Colon (tissue), 2 donors: ENCODE data around the gene KIF18B.

Experiments used
- FAIRE-seq: peaks from 2 replicates; lab custom pipeline; 2012; peaks lifted over from hg19 to GRCh38; lab: Jason Lieb, UNC
- donor health status: control.
- donor health status: control.

Gene KIF18B

DNA sequence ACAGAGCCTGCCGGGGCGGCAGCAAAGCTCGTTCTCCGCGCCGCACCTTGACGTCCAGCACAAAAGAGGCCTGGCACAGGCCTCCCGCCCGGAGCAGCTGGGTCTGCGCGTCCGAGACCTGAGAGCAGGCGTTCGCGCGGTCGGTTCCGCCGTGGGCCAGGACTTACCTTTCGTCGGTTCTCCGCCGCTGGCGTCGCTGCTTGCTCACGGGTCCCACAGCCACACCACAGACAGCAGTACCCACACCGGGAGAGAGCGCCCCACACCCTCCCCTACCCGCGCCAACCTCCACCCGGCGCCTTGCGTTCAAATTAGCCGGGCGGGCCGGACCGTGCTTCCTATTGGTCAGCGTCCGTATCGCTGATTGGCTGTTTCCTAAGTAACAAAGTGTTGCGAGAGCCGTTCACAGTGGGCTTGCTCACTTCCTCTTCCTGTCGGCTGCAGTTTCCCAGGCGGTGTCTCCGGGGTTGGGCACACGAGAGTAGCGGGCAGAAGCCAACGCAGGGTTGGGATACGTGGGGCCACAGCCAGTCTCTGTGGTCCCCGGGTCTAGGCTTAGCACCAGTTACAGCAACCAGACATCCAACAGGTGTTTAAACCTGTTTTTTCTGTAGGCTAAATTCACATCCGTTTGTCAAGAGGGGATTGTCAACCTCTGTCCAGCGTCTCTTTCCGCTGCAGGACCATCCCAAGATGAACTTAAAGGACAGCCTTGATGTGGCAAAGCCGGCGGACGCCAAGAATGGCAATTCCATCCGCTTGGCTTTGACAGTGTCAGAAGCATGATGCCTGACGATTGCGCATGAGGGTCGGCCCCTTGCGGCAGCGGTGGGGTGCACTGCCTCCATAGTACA is at the start of gene KIF18B:
Gene KIF18B (minus strand): TSS at position 313 of the 854 bp plus-strand sequence. CDS start 11,429 bp downstream, outside the sequence.
- FAIRE-seq, result no peak

DNA sequence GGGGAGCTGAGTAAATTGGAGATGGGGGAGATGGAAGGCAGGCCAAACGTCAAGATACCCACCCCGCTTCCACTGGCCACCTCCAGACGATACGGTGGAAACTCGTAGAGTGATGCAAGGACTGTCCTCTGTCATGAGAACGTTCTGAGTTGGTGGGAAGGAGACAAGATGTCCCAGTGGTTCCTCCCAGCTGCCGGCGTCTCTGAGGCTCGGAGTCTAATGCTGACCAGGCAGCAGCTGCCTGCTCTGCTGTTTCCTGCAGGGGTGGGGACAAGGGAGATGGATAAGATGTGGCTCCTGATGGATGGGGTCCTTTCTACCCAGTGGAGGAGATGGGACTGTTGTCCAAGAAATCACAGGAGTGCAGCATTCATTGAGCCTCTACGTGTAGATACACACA is 48.7 kb upstream of the KIF18B start:
- no peak for FAIRE-seq

DNA sequence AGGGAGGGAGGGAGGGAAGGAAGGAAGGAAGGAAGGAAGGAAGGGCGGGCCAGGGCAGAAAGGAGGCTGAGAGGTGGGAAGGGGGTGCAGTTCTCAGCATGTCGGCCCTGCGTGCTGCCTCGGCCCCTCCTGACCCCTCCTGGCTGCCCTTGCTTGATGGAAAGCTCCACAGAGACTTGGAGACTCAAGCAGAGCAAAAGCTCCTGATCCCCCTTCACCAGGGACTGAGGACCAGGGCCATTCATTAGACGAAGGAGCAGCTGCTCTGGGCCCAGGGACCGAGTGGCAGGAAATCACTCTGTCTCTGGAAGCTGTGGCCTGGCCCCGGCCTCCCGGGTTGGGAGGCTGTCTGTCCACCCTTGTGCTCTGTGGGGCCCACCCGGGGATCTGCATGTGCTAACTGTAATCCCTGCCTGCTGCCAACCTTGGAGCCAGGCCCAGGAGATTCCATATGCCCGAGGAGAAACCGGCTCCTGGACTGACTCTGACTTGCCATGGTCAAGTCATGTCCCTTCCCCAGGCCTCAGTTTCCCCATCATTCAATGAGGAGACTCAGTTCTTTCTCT is 47.9 kb upstream of the KIF18B start:
- no peak for FAIRE-seq

DNA sequence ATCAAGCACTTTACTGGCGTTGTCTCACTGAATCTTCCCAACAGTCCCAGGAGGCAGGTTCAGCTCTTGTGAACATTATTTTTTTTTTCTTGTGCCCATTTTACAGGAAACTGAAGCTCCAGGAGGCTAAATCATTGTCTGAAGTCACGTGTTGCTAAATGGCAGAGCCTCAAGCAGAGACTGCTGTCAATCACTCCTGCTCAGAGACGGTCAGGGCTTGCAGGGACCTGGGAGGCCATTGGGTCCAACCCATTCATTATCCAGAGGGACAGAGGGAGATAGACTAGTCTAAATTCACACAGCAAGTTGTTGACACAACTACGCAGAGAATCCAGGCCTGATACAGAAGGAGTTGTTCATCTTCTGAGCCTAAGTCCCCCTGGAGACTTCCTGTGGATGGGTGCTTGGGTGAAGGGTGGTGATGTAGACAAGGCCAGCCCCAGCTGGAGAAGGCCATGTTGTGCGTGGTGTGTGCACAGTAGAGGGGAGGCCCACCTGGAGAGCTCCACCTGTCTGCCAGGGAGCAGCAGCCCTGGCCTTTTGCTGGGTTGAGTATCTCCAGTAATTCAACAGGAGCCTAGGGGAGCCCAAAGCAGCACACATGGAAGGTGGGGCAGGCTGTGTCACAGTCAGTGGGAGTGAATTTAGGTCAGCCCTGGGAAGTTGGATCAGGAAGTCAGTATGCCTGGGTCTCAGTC is 44.8 kb upstream of the KIF18B start:
- no peak for FAIRE-seq

DNA sequence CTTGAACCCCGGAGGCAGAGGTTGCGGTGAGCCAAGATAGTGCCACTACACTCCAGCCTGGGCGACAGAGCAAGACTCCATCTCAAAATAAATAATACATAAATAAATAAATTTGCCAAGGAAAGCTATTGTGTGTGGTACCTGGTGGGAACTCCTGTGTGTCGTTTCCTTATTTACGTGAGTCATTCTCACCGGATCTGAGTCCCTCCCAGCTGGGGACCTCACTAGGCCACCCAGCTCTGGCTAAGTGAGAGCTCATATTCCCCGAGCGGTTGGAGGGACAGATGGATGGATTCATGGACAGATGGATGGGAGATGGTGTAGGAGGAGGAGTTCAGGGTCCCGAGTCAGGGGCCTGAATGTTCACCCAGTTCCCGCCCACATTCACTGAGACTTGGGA is 43.4 kb upstream of the KIF18B start:
- FAIRE-seq, result no peak

DNA sequence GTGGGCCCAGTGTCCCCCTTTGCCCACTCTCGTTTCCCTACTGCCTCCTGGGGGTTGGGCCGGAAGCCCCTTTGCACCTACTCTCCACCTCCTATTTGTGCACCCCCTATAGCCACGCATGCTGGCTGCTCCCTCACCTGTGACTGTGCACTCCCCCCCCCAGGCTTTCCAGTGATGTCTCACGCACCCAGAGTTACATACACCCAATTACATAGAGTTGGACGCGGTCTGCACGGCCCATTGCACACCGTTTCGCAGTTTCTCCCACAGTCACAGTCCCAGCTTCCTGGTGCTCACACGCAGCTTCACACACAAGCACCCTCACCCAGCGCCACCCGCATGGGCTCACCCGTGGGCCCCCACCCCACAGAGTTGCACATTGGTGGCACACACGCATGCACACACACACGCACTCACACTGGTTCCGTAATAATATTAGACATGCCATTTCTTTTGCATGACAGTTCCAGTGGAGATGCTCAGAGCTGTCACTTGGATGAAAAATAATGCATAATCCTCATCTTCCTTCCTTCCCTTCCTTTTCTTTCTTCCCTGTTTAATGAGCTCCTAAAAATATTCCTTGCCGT is 42.1 kb upstream of the KIF18B start:
- no peak for FAIRE-seq

DNA sequence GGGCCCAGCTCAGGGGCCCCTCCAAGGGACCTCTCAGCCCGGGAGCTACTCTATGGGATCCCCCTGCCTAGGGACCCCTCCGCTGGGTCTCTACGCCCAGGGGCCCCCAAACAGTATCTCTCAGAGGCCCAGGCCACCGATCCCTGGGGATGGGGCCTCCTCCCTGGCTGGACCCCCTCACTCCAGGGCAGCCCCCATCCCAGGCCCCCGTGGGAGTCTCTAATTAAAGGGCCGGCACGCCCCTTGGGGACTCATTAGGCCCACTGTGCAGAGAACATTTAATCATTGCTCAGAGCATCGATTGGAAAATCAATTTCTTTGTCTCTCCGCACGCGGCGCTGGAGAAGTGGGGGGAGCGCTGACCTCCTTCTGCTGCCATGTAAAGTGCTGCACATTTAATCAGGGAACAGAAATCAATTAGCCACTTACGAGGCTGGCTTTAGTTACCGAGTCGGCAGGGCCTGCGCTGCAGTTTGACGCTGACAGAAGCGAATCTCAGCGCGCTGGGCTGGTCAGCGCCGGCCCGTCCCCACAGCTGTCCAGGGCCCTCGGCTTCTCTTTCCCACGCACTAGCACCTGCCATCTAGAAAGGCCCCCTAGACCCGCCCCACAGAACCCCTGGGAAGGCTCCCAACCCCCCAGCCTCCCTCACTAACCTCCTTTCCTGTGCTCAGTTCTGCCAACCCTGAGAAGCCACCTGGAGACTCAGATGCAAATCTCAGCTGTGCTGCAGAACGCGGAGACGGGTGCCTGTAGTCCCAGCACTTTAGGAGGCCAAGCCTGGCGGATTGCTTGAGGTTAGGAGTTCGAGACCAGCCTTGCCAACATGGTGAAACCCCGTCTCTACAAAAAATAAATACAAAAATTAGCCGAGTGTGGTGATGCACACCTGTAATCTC is 40.7 kb upstream of the KIF18B start:
- no peak for FAIRE-seq

DNA sequence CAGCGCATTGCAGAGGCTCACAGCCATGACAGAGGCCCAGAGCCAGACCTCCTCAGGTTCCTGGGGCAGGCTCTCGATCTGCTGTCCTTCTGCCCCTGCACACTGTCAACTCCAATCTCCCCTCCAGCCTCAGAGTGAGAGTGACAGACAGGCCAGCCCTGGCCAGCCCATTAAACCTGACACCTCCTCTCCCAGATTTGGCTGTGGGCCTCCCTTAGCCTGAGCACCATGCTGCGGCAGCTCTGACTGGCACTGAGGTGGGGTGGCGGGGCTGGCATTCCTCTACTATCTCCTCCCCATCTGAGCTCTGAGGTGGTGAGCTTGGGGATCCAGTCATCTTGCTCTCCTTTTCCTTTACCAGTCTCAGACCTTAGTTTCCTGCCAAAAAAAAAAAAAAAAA is 36.0 kb upstream of the KIF18B start:
- no peak for FAIRE-seq

DNA sequence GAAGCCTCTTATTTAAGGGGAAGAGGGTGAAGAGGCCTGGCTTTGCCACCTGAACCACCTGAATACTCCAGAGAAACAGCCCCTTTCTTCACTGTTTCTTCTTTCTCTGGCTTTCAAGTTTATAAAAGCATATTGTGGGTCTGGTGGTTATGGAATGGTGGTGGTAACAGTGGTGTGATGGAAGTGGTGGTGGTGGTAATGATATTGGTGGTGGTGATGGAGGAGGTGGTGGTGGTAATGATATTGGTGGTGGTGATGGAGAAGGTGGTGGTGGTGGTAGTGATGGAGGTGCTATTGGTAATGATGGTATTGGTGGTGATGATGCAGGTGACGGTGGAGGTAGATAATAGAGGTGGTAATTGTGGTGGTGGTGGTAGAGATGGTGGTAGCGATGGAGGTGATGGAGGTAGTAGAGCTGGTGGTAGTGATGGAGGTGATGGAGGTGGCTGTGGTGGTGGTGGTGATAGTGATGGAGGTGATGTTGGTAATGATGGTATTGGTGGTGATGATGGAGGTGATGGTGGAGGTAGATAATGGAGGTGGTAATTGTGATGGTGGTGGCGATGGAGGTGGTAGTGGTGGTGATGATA is 34.6 kb upstream of the KIF18B start:
- FAIRE-seq, result no peak

DNA sequence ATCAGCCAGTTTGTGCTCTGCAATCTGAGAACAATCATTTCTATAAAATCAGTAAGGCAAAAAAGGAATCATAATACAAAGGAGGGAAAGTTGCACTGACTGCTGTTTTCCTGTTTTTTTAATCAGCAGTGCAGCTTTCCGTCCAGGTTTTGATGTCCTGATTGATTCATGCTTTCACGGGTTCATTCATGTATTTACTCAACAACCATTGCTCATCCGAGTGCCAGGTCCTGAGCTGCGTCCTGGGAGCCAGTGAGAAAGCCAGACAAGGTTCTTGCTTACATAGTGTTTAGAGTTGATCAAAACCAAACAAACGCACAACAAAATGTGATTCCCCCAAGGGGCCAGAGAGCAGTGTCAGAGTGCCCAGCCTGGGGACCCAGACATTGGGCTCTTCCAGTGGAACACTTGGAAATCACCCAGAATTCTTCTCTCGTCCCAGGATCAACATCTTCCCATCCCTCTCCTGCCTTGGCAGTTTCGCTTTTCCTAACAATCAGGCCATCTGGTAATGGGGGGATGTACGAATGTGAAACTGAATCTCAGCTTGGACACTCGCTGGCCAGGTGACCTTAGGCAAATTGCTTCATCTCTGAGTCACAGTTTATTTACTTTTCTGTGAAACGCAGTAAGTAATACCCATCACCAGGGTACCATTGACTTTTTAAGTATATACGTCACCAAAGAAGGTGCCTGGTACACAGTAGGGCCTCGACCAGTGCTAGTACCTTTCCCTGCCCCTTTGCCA is 33.8 kb upstream of the KIF18B start:
- no peak for FAIRE-seq

DNA sequence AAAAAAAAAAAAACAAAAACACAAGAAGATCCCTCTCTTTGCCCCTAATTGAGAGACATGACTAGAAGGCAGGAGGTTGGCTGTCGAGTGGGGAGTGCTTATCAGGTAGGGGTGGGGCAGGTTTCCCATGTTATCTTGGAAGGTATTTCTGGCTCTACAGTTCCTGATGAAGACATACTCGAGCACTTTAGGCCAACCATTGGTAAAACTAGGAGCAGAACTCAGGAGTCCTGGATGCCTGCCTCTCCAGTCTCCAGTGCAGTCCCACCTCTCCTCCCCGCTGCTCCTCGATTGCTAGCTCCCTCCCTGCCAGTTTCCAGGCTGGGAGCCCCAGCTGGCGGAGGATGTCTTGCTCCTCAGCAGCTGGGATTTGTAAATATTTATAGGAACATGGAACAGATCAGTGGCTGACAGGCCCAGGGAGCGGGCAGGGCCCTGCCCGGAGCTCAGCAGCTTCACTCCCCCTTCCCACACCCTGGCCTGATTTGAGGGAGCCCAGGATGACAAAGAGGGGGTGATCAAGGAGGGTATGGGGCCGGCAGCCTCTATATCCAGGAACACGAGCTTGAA is 31.9 kb upstream of the KIF18B start:
- FAIRE-seq, result no peak

DNA sequence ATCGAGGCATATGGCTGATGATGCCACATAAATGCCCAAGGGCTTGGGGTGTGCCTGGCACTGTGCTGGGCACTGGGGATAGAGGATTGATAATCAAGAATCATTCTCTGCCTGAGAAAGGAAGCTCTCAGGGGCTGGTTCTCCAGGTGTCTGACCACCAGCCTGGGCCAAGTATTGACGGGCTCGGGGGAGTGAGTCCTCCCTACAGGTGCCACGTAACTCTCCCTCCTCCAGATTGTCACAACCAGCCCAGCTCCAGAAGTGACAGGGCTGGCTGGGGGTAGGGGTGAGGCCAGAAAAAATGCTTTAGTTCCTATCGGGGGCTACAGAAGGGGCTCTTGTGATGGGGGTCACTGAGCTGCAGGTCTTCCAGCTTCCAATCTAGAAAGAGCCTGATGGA is 31.2 kb upstream of the KIF18B start:
- no peak for FAIRE-seq

DNA sequence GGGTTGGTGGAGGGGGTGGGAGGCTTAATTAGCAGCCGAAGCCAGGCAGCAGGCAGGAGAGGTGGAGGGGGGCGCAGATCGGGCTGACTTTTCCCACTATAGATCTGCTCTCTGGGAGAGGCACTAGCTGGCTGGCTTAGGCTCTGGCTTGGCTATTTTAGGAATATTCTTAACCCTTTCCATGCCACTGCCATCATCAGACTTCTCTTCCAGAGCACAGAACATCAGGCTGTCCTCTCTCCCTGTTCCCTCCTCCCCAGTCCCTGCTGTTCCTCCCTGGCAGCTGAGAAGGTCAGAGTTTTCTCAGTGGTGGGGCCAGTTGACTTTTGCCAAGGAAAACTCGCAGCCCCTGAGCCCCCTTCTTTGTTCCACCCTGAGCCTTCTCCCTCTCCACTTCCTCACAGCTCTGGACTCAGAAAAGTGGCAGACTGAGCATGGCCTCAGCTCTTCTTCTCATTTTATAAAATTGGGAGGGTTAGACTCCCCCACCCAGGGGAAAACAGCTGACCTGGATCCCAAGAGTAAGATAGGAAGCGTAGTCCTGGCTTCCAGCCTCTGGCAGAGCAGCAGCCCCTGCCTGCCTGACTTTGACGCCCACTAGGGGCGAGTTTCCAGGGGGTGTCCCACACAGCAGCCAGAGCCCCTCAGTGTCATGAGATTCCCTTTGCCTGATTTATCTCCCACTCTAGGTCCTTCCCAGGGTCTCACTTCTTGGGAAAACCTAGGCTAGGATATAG is 30.4 kb upstream of the KIF18B start:
- FAIRE-seq, result no peak

DNA sequence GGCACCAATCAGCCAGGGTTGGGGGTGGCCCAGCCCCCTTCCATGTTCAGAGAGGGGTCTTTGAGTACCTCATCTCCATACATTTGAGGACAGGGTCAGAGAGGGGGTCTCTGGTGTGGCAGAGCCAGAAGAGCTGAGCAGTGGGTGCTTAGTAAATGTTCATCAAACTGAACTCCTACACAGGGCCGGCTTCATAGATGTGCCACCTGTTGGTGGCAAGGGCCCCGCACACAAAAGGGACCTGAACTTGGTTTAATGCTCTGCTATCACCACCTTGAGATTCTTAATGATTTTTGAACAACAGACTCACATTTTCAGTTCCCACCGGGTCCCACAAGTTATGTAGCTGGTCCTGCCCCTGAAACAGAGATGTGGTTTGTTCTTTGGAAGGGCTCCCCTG is 29.5 kb upstream of the KIF18B start:
- FAIRE-seq, result no peak

DNA sequence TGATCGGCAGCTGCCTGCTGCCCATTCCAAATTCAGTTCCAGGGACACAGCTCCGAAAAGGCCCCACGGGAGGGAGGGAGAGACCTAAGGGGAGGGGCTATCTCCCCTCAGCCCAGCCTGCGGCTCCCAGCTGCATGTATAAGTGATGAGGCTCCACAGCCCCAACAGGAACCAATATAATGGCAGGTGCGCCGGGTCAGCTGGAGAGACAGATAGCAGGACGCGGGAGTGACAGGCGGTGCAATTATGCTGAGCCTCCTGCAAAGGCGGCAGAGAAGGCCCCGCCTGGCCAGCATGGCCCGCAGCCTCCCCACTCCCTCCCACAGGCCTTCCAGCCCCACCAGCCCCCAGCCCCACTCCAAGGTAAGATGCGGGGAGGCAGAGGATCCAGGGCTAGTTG is 28.6 kb upstream of the KIF18B start:
- FAIRE-seq, result no peak

DNA sequence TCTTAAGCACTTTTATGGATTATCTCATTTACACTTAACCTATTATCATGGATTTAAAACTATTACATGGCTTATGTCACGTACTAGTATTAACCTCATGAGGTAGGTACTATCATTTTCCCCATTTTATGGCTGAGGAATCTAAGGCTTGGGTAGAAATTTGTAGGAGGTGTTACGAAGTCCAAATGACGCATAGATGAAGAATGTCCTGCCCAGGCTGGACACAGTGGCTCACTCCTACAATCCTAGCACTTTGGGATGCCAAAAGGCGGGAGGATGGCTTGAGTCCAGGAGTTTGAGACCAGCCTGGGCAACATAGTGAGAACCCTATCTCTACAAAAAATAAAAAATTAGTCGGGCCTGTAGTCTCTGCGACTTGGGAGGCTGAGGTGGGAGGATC is 25.4 kb upstream of the KIF18B start:
- FAIRE-seq, result no peak

DNA sequence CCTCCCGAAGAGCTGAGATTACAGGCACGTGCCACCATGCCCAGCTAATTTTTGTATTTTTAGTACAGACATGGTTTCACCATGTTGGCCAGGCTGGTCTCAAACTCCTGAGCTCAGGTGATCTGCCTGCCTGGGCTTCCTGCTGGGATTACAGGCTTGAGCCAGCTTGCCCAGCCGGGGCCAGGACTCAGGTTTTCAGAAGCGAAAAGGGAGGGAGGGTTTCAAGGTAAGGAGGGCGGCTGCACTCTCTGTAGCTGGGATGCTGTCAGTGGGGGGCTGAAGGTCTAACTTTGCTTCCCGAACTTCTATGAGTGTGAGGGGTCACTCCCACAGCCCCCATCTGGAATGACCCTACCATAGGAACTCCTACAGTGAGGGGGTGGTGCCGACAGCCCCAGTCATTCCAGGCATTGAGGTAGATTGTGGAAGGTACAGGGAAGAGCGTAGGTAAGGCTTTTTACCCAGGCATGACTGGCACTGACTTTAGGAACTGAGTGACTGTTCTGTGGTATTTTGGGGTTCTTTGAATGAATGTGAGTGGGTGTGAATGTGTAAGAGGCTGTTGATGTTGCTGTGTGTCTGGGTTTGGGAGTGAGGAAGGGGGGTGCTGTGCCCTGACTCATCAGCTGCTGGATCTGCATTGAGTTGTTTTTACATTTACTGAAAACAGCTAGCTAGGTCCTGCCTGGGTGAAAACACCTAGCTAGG is 24.4 kb upstream of the KIF18B start:
- no peak for FAIRE-seq

DNA sequence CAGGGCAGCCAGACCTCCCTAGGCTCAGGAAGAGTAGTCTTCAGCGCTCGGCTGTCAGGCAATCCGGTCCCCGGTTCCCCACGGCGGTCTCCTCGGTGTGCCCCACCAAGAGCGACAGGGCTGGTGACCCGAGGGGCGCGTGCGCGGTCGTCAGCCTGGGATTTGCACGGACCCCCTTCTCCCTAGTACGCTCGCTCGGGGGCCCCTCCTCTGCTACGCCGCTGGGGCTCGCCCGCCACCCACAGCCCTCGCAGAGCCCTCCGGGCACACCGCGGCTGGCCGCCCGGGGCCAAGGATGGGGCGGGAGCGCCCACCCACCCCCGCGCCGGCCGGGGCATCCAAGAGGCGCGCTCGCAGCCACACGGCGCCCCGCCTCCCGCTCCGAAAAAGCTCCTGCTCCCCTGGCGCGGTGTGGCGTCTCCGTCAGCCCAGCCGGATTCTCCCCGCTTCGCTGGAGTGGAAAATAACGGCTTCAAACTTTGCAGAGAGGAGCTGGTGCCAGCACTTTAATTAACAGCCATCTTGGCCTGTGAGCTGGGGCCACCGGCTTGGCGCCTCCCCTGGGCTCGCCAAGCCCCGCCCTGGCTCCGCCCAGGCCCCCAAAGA is 22.7 kb upstream of the KIF18B start:
- FAIRE-seq, result no peak
